Muscle of back (tissue), 11 donors: ENCODE results near the gene ATRNL1. TPM values are rescaled to one million over a fixed set of nuclear protein-coding genes. Genes with fewer than 3 reads are reported as not detected.
"Not testable (repeated sequence)": the region's sequence is repeated elsewhere in the genome, so short reads cannot be mapped to it uniquely, and the experiment has no call there.

Experiments used
- DNase-seq, 3 donors: peaks; one replicate each; pipeline versions ENCODE4 v3.0.0 to v3.0.0-alpha.2; 2013
- polyA plus RNA-seq, 10 donors: library from polyadenylated mRNA; unstranded; fragments of 120-200 nt; gene quantifications; one replicate each; pipeline ENCODE4 v1.2.1, GENCODE V29; 2013; ENCODE audit not compliant: insufficient read length in 10 of 10

Gene ATRNL1
- polyA plus RNA-seq, 10 donors, result 0.52 to 5.2 (median 1.2) TPM

- DNase-seq, result not testable (repeated sequence)
Measured at GRCh38 chr10:115758488-115758887, 665.3 kb downstream of the ATRNL1 start.

DNA sequence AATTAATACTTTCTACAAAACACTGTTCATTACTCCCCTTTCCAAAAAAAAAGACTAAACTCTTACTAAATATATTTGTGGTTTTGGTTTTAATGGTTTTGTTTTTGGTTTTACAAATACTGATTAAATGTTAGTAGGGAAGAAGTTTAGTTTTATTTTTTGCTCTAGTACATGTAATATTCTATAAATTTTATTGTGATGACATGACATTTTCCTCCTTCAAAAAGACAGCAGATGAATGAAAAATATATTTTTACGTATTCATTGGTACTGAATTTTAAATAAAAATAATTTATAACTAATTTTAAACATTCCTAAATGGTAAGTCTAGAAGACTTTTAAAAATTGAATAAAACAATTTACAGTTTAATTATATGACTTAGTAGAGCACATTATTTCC lies 667.0 kb downstream of the ATRNL1 start:
- DNase-seq, result no peak

DNA sequence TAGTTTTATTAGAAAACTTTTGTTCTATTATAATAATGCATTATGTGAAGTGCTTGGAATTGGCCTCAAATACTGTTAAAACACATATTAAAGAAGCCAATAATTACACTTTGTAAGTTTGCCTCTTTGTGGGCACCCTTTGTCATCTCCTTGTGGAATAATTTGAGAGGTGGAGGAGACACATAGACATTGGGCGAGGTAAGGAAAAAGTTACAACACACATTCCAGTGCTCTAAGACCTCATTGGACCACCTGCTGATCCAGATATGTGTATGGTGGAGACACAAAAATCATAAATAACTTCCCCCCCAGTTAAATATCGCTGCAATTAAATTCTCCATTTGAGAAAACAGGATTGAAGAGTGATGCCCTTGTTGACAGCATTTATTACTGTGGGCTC lies 668.0 kb downstream of the ATRNL1 start:
- no peak for DNase-seq

GRCh38 chr10:115762029-115762428 lies 668.9 kb downstream of the ATRNL1 start:
- DNase-seq, result peak; percentile 12 to 49 (median 24)

DNA sequence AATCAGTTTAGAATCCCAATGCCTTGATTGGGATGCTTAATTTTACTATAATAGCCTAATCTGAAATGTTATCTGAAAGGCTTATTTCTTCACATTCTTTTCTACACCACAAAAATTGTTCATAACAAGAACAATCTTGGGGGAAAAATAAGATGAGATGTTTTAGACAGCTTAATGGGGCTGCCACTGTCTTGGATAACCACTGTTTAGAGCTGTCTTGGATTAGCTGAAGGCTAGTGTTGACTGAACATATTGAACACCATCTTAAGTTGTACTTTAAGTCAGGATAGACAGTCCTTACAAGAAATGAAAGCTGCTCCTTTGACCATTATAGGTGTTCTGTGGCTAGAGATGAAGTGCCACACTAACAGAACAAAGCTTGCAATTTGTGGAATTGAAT lies 678.6 kb downstream of the ATRNL1 start:
- no peak for DNase-seq

DNA sequence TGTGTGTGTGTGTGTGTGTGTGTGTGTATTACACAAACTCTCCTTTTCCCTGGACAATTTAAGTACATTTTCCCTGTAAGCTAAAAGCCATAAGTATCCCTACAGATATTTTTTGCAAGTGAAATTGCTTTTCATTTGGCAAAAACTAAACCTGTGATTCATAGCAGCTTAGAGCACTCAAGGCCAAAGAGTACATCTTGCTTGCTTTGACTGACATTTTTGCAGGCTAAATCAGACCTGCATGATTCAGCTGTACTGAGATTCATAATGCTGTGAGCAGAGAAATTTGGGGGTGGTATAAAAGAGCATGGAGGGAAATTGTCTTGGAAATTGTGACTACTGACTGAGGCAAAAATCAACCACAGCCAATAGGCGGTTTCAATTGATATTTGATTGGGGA lies 679.4 kb downstream of the ATRNL1 start:
- peak; percentile 18 to 80 (median 32) for DNase-seq

GRCh38 chr10:115773832-115774231 lies 680.7 kb downstream of the ATRNL1 start:
- DNase-seq, result no peak

DNA sequence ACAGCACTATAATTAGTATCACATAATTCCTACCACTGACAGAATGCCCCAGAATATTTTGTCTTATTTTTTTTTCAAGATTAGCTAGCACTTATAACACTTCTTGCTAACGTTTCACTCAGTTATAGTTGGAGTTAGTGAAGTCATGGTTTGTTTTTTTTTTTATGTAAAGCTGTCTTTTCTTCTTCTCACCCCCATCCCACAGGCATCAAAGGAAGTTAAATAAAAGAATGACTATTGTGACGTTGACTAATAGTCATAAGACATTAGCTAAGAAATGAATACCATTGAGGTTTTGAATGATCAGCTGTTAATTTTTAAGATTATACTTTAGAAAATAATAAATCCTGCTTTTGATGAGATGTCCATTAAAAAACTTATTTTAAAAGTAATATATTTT lies 681.6 kb downstream of the ATRNL1 start:
- DNase-seq, result no peak

DNA sequence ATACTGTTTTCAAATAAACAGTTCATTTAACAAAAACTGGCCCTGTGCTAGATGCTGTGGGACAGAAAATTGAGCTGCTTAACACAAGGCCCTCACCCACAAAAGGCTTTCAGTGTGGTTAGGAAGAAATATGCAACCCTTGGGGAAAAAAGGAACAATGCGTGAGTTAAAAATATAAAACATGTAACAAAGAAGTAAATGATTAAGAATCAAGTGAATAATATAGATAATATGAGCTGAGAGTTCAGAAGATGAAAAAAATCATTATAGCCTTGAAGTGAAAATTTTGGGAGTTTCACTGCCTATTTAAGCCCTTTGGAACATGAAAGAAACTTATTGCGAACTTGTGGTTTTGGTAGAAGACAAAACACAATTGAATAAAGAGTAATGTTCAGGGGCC lies 684.5 kb downstream of the ATRNL1 start:
- no peak for DNase-seq

GRCh38 chr10:115790220-115790619 lies 697.1 kb downstream of the ATRNL1 start:
- no peak for DNase-seq

- DNase-seq, result no peak
Measured at GRCh38 chr10:115795964-115796363, 702.8 kb downstream of the ATRNL1 start.

DNA sequence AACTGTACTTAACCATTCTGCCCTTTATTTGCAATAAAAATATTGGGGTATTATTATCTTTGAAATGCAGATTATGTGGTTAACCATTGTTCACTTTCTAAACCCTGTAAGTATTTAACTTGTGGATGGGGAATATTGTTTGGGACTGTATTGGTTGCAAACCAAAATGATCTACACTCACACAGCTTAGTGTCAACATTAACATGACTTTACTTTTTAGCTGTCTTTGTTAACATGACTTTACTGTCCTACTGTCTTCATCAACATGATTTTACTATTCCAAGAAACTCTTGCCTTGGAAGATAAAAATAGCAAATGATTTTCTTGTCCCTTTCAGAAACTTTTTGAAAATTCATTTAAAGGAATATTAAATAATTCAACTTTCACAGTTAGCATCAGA lies 708.3 kb downstream of the ATRNL1 start:
- DNase-seq, result no peak

- peak in 1 of 3 donors; percentile 17 for DNase-seq
Measured at GRCh38 chr10:115801992-115802391, 708.8 kb downstream of the ATRNL1 start.

DNA sequence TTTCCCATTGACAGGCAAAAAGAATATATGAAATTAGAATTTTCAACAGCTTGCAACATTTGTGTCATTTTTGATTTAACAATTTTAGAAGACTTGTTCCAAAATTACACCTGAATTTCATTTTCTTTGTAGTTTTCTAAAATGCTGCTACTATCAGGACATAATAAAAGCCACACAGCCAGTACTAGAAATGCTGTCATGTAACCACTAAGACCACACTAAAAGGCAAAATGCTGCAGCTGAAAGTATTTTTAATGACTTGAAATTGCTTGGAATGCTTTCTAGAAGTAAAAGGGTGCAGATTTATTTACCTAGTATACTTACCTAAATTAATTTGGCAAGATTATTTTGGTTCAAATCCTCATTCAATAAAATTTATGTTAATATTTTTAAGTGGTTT lies 709.7 kb downstream of the ATRNL1 start:
- no peak for DNase-seq

DNA sequence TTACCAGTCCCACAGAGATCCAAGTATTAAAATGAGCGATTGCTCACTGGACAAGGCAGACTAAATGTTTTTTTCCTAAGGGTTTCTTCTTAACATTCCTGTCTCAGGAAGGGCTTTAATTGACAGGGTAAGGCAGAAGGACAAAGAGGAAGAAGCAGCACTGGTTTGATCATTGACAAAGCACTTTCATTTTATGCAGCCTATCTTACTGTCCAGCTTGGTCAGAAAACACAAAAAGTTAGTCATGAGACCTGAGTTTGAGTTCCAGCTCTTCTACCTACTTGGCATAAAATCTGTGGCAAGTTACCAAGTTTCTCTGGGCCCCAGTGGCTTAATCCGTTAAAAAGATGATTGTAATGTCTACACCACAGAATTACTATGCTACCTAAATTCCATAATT lies 721.4 kb downstream of the ATRNL1 start:
- no peak for DNase-seq

DNA sequence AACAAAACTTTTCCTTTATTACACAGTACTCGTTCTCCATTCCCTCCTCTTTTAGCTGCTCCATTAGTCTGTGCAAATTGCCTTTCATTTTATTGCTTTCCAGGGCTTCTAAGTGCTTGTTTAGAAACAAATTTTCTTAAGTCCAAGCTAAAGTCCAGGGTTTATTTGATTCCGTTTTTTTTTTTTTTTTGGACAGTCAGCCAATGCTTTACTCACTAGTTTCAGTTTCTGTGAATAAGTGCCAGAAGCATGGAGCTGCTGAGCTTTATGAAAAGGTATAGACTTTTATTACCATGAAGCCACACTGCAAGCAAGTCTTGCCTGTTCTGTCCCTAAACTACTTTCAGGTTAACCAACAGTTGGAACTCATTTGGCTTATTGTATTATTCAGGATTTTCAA lies 724.8 kb downstream of the ATRNL1 start:
- DNase-seq, result peak; percentile 17 to 62 (median 42)

DNA sequence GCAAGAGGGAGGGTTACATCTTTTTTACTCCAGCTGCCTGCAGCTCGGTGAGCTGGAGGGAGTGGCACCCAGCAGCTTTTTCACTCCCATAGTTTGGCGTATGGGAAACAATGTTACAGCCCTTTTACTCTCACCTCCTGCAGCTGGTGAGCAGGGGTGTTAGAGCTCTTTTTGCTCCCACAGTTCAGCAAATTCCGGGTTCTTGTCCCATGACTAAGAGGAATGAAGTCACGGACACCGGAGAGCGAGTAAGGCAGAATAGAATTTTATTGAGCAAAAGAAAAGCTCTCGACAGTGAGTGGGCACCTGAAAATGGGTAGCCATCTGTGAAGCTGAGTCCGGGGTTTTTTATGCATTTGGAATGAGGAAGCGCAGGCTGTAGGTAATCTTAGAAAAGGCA lies 733.2 kb downstream of the ATRNL1 start:
- DNase-seq, result no peak

DNA sequence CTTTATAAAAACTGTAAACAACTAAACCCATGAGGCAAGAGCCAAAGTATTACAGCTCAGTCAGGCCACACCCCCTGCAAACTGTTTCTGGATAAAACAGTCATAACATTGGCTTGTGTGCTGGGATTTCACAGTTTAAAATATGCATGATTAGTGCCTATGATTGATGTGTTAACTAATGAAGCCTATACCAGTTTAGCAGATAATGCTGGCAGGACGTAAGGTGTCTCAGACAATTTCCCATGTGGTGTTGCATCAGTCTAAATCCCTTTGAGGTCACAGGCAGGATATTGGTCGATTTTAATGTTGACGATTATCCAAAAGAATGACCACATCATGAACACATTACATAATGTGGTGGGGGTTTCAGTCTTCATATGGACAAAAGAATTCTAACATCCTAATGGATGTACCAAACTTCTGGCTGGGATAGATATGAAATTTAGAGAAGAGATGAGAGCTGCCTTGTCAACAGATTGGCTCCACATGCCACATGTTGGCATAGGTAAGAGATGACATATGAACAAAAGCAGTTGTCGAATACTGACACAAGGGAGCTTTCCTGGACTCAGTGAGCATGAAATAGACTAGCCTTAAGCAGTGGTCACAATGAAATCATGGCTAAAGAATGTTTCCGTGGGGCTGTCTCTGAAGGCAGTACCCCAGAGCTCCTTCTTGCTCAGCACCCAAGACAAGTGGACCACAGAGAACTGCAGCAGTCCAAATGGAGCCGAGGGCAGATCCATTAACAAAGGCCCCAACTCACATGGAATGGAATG lies 734.3 kb downstream of the ATRNL1 start:
- peak in 2 of 3 donors; percentile 49 to 73 for DNase-seq

- DNase-seq, result peak in 1 of 3 donors; percentile 41
Measured at GRCh38 chr10:115828182-115828581, 735.0 kb downstream of the ATRNL1 start.

- DNase-seq, result peak; percentile 53 to 83 (median 56)
Measured at GRCh38 chr10:115829521-115830205, 736.5 kb downstream of the ATRNL1 start.

GRCh38 chr10:115830265-115830970 lies 737.3 kb downstream of the ATRNL1 start:
- DNase-seq, result peak in 2 of 3 donors; percentile 51 to 75

- DNase-seq, result peak in 1 of 3 donors; percentile 55
Measured at GRCh38 chr10:115831016-115831415, 737.9 kb downstream of the ATRNL1 start.

GRCh38 chr10:115833119-115833518 lies 740.0 kb downstream of the ATRNL1 start:
- DNase-seq, result no peak
